NCI-H510A (cell line): ENCODE results near the gene CHRND.

Experiments
- DNase-seq: peaks from one replicate; lab custom pipeline; 2025; lab: John Stamatoyannopoulos, UW

The CHRND gene

GRCh38 chr2:232525791-232526371 is at the start of gene CHRND:
CHRND (plus strand) TSS chr2:232526160; CDS start chr2:232526216, 56 bp downstream.
- DNase-seq: peak; percentile 48

- DNase-seq: no peak
Observed at GRCh38 chr2:232476791-232477190, 49.2 kb upstream of the CHRND start.

- no peak for DNase-seq
Observed at GRCh38 chr2:232477751-232478510, 48.0 kb upstream of the CHRND start.

- no peak for DNase-seq
Observed at GRCh38 chr2:232478571-232479340, 47.2 kb upstream of the CHRND start.

GRCh38 chr2:232479341-232480200 is 46.4 kb upstream of the CHRND start:
- DNase-seq: no peak

GRCh38 chr2:232480201-232481190 is 45.5 kb upstream of the CHRND start:
- no peak for DNase-seq

- DNase-seq: no peak
Observed at GRCh38 chr2:232481322-232482140, 44.4 kb upstream of the CHRND start.

- no peak for DNase-seq
Observed at GRCh38 chr2:232482301-232483238, 43.4 kb upstream of the CHRND start.

- DNase-seq: no peak
Observed at GRCh38 chr2:232483311-232483922, 42.5 kb upstream of the CHRND start.

- no peak for DNase-seq
Observed at GRCh38 chr2:232483923-232484627, 41.9 kb upstream of the CHRND start.

- no peak for DNase-seq
Observed at GRCh38 chr2:232484628-232485347, 41.2 kb upstream of the CHRND start.

- no peak for DNase-seq
Observed at GRCh38 chr2:232485348-232485756, 40.6 kb upstream of the CHRND start.

- DNase-seq: no peak
Observed at GRCh38 chr2:232485757-232486557, 40.0 kb upstream of the CHRND start.

GRCh38 chr2:232486558-232487384 is 39.2 kb upstream of the CHRND start:
- DNase-seq: no peak
